Body of pancreas (tissue), 4 donors: ENCODE measurements around the gene SLC9A7.

ENCODE experiments used
- POLR2A ChIP-seq, 3 donors: fragments of 450-650 bp; IDR thresholded peaks; one replicate each; pipeline ENCODE4 v1.6.1; 2016; ENCODE audit warnings: antibody characterized with exemption in 3 of 3, mild to moderate bottlenecking in 2 of 3
- TF ChIP-seq, protein P1 (sequence below), 7 experiments: fragments of 450-650 bp in 4 of 7; fragments of 200-600 bp in 3 of 7; sonication (generic) in 3 of 7; IDR thresholded peaks; one replicate each; pipeline ENCODE4 v1.5.1; 2016 to 2019; ENCODE audit warnings: antibody characterized with exemption in 7 of 7

- TF ChIP-seq, protein P1, sequence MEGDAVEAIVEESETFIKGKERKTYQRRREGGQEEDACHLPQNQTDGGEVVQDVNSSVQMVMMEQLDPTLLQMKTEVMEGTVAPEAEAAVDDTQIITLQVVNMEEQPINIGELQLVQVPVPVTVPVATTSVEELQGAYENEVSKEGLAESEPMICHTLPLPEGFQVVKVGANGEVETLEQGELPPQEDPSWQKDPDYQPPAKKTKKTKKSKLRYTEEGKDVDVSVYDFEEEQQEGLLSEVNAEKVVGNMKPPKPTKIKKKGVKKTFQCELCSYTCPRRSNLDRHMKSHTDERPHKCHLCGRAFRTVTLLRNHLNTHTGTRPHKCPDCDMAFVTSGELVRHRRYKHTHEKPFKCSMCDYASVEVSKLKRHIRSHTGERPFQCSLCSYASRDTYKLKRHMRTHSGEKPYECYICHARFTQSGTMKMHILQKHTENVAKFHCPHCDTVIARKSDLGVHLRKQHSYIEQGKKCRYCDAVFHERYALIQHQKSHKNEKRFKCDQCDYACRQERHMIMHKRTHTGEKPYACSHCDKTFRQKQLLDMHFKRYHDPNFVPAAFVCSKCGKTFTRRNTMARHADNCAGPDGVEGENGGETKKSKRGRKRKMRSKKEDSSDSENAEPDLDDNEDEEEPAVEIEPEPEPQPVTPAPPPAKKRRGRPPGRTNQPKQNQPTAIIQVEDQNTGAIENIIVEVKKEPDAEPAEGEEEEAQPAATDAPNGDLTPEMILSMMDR (IDR thresholded peaks at IDR 0.05), result peak in 3 of 7 experiments; percentile 16 to 23 (median 18)
- no peak for TF ChIP-seq POLR2A (IDR thresholded peaks at IDR 0.05)
Measured at GRCh38 chrX:46554942-46555341, 204.0 kb downstream of the SLC9A7 start.
